Esophagus squamous epithelium (tissue), 5 donors: ENCODE data around the gene PCDHGA7. TPM values are rescaled to one million over a fixed set of nuclear protein-coding genes. Genes with fewer than 3 reads are reported as not detected.
"Not testable (repeated sequence)": the region's sequence is repeated elsewhere in the genome, so short reads cannot be mapped to it uniquely, and the experiment has no call there.

ENCODE experiments used
- DNase-seq: peaks from one replicate; lab custom pipeline; 2025; lab: John Stamatoyannopoulos, UW
- H3K27ac ChIP-seq, 4 donors: fragments of 200-600 bp; sonication (generic); one replicate each; pipeline ENCODE4 v1.5.1; 2016 to 2019; ENCODE audit warnings: mild to moderate bottlenecking in 1 of 4
- H3K27me3 ChIP-seq, 4 donors: fragments of 200-600 bp; sonication (generic); 1 replicate in 3 of 4; 2 replicates in 1 of 4; pipeline versions ENCODE4 v1.5.1 to v1.6.0; 2017 to 2021; ENCODE audit warnings: antibody characterized with exemption in 1 of 4
- H3K36me3 ChIP-seq, 3 donors: fragments of 200-600 bp; sonication (generic); one replicate each; pipeline ENCODE4 v1.5.1; 2016 to 2019
- H3K4me1 ChIP-seq, 3 donors: fragments of 200-600 bp; sonication (generic); one replicate each; pipeline ENCODE4 v1.5.1; 2017 to 2019
- H3K4me3 ChIP-seq, 4 donors: fragments of 200-600 bp; sonication (generic); 1 replicate in 3 of 4; 2 replicates in 1 of 4; pipeline ENCODE4 v1.5.1; 2016 to 2019; ENCODE audit warnings: mild to moderate bottlenecking in 2 of 4, moderate library complexity in 1 of 4
- H3K9me3 ChIP-seq, 3 donors: fragments of 200-600 bp; sonication (generic); one replicate each; pipeline ENCODE4 v1.5.1; 2016 to 2019
- CTCF ChIP-seq, 6 experiments: fragments of 450-650 bp in 4 of 6; fragments of 200-600 bp in 2 of 6; sonication (generic) in 2 of 6; IDR thresholded peaks; one replicate each; pipeline ENCODE4 v1.5.1; 2016 to 2019; ENCODE audit warnings: antibody characterized with exemption in 6 of 6, mild to moderate bottlenecking in 4 of 6, moderate library complexity in 4 of 6
- POLR2A ChIP-seq, 4 donors: fragments of 450-650 bp; IDR thresholded peaks; one replicate each; pipeline ENCODE4 v1.6.1; 2017; ENCODE audit warnings: antibody characterized with exemption in 4 of 4, mild to moderate bottlenecking in 4 of 4, moderate library complexity in 3 of 4
- WGBS, 2 donors: methylation state at CpG; one replicate each; pipeline ENCODE4 v1.1.5; 2018; 5-methylcytosine and 5-hydroxymethylcytosine counted together
- intact Hi-C: fragments of 100-400 bp; cut with DNase I; formaldehyde crosslinking; loops from one replicate; pipeline ENCODE4 v1.15.0; 2022
- total RNA-seq, 4 donors: library from RNA; depleted of rRNA; stranded (reverse); fragments of >200 nt; gene quantifications; one replicate each; pipeline ENCODE4 v1.1.0, GENCODE V29; 2016
- donor health status: DM: yes; HTN: yes; CAD: no.

PCDHGA7 gene
- total RNA-seq, 4 donors from 2014 or later = 0.32 to 3.2 (median 2.5) TPM

GRCh38 chr5:141389153-141390042 lies 6.9 kb downstream of the PCDHGA7 start:
- H3K27me3 ChIP-seq = peaks cover 0 to 25% (median 0%) of the 10 kb centered on the region in 4 donors
- TF ChIP-seq POLR2A (IDR thresholded peaks at IDR 0.05) = no peak
- TF ChIP-seq CTCF (IDR thresholded peaks at IDR 0.05) = no peak
- no peak for DNase-seq
- H3K36me3 ChIP-seq = peaks cover 0 to 7% (median 0%) of the 10 kb centered on the region in 3 donors
- H3K27ac ChIP-seq = no peak overlapping the region
- H3K4me1 ChIP-seq = no peaks in the 10 kb centered on the region
- WGBS, 2 donors = 48 to 58% methylated on average over 25 to 42 of the region's 77 CpGs
- intact Hi-C loops = no loop called here
- H3K4me3 ChIP-seq = no peak overlapping the region
- peaks cover 21 to 96% (median 92%) of the 10 kb centered on the region in 3 donors for H3K9me3 ChIP-seq

GRCh38 chr5:141392429-141393198 lies 10.1 kb downstream of the PCDHGA7 start, which contains the start of gene PCDHGA8:
Gene PCDHGA8, plus strand, starts transcription at chr5:141392633. Its CDS starts 181 bp downstream, at chr5:141392814.
- no peak for DNase-seq
- peaks cover 0 to 7% (median 0%) of the 10 kb centered on the region in 3 donors for H3K36me3 ChIP-seq
- 21 to 57% methylated on average over 19 to 36 of the region's 38 CpGs for WGBS, 2 donors
- peak within 1 kb of the TSS in 1 of 4 donors; percentile 13 for H3K4me3 ChIP-seq
- H3K9me3 ChIP-seq = peaks cover 21 to 96% (median 87%) of the 10 kb centered on the region in 3 donors
- intact Hi-C loops = no loop called here
- peaks cover 0 to 33% (median 0%) of the 10 kb centered on the region in 4 donors for H3K27me3 ChIP-seq
- H3K4me1 ChIP-seq = no peaks in the 10 kb centered on the region
- no peak for TF ChIP-seq CTCF (IDR thresholded peaks at IDR 0.05)
- TF ChIP-seq POLR2A (IDR thresholded peaks at IDR 0.05) = no peak
- H3K27ac ChIP-seq = no peak within 1 kb of the TSS

GRCh38 chr5:141393267-141393666 lies 10.7 kb downstream of the PCDHGA7 start:
- H3K27me3 ChIP-seq = peaks cover 0 to 32% (median 0%) of the 10 kb centered on the region in 4 donors
- intact Hi-C loops = no loop called here

GRCh38 chr5:141394401-141395187 lies 12.1 kb downstream of the PCDHGA7 start:
- H3K27ac ChIP-seq, DNase-seq: not testable (repeated sequence)

More at GRCh38 chr5:141393267-141393666, 10.7 kb downstream of the PCDHGA7 start:
- no peaks in the 10 kb centered on the region for H3K4me1 ChIP-seq
- no peak overlapping the region for H3K27ac ChIP-seq
- WGBS, 2 donors = 54 to 58% methylated on average over 12 to 19 of the region's 21 CpGs
- no peak for TF ChIP-seq CTCF (IDR thresholded peaks at IDR 0.05)
- no peak for TF ChIP-seq POLR2A (IDR thresholded peaks at IDR 0.05)
- peaks cover 20 to 96% (median 88%) of the 10 kb centered on the region in 3 donors for H3K9me3 ChIP-seq
- no peak for DNase-seq
- peaks cover 0 to 7% (median 0%) of the 10 kb centered on the region in 3 donors for H3K36me3 ChIP-seq
- H3K4me3 ChIP-seq = no peak overlapping the region

More at GRCh38 chr5:141394401-141395187, 12.1 kb downstream of the PCDHGA7 start:
- H3K4me3 ChIP-seq, H3K4me1 ChIP-seq, intact Hi-C loops, H3K36me3 ChIP-seq: not testable (repeated sequence)
- peaks cover 0 to 40% (median 0%) of the 10 kb centered on the region in 4 donors for H3K27me3 ChIP-seq
- 41 to 50% methylated on average over 13 to 22 of the region's 53 CpGs for WGBS, 2 donors
- peaks cover 21 to 96% (median 87%) of the 10 kb centered on the region in 3 donors for H3K9me3 ChIP-seq
